ENCODE data around the gene CPVL. TPM values are rescaled to one million over a fixed set of nuclear protein-coding genes. Genes with fewer than 3 reads are reported as not detected.

CPVL gene
- polyA plus RNA-seq, 2 of the 4 experiments (the other 2 are of a cell fraction) = 0.05 TPM; not detected in 1

GRCh38 chr7:29170781-29171180, 24.4 kb upstream of the CPVL start:
- ATAC-seq (no peak), FAIRE-seq (no peak), DNase-seq (ENCODE audit: low read depth in 1 of 2, low spot score in 1 of 2) (no peak)
- 24% methylated on average over 7 of the region's 7 CpGs for WGBS (ENCODE audit: missing lambda C conversion rate)
- H3K9me3 ChIP-seq = peaks cover 4% of the 10 kb centered on the region; the same call in 1 of the 3 replicates
- ChIA-PET CTCF (interaction anchor here (1.1 to 1.7 kb wide), 2 partner anchors 19 to 249 kb away, joined by 3 to 7 read pairs; no protein-coding TSS in a partner anchor), POLR2A (interaction anchor here (0.5 kb wide), 1 partner anchor 1545 kb away, joined by 10 read pairs; no protein-coding TSS in a partner anchor)
- H3K27ac ChIP-seq = no peak overlapping the region
- TF ChIP-seq CBX8 (IDR thresholded peaks at IDR 0.05) = no peak
- TF ChIP-seq SMC3 (IDR thresholded peaks at IDR 0.05) = no peak
- TF ChIP-seq PBX3 (IDR thresholded peaks at IDR 0.05) = no peak
- no peak for TF ChIP-seq RFX5 (IDR thresholded peaks at IDR 0.05)
- no peak for TF ChIP-seq POLR2A (IDR thresholded peaks at IDR 0.05; ENCODE audit: low read length)
- TF ChIP-seq ZSCAN20 (CRISPR knock-in tag; IDR thresholded peaks at IDR 0.05) = no peak
- no peak for TF ChIP-seq RAD21 (conservative IDR thresholded peaks at IDR 0.05 in 1 of 2, IDR thresholded peaks at IDR 0.05 in 1 of 2)
- no peak for TF ChIP-seq MYC (IDR thresholded peaks at IDR 0.05; ENCODE audit: borderline replicate concordance, low read length)
- TF ChIP-seq EP300 (IDR thresholded peaks at IDR 0.05) = no peak
- TF ChIP-seq, protein P1, sequence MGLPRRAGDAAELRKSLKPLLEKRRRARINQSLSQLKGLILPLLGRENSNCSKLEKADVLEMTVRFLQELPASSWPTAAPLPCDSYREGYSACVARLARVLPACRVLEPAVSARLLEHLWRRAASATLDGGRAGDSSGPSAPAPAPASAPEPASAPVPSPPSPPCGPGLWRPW (IDR thresholded peaks at IDR 0.05) = no peak
- no peak overlapping the region for H3K4me3 ChIP-seq
- no peak overlapping the region for H3K4me2 ChIP-seq
- H3K4me1 ChIP-seq = no peaks in the 10 kb centered on the region

- ChIA-PET CTCF (interaction anchor here (1.5 kb wide), 1 partner anchor 61 kb away, joined by 3 read pairs; no protein-coding TSS in a partner anchor), POLR2A (no interaction called here)
- 12% methylated on average over 1 of the region's 1 CpG for WGBS (ENCODE audit: missing lambda C conversion rate)
- no peak overlapping the region for H3K4me2 ChIP-seq
- H3K9me3 ChIP-seq = peaks cover 5% of the 10 kb centered on the region; the same call in 1 of the 3 replicates
- no peak for TF ChIP-seq MAX (IDR thresholded peaks at IDR 0.05)
- TF ChIP-seq EHF (CRISPR knock-in tag; IDR thresholded peaks at IDR 0.05) = no peak
- no peak for TF ChIP-seq KDM5A (IDR thresholded peaks at IDR 0.05)
- TF ChIP-seq PHF8 (IDR thresholded peaks at IDR 0.05; ENCODE audit: borderline replicate concordance, low read depth) = no peak
- TF ChIP-seq MAZ (IDR thresholded peaks at IDR 0.05; ENCODE audit: borderline replicate concordance, low read depth, low read length) = no peak
- no peak for TF ChIP-seq NR3C1 (IDR thresholded peaks at IDR 0.05)
- TF ChIP-seq ZC3H11A (IDR thresholded peaks at IDR 0.05) = no peak
- no peak for TF ChIP-seq KDM1A (IDR thresholded peaks at IDR 0.05; ENCODE audit: low read depth)
- TF ChIP-seq ZSCAN20 (CRISPR knock-in tag; IDR thresholded peaks at IDR 0.05) = no peak
- TF ChIP-seq HOXA7 (CRISPR knock-in tag; IDR thresholded peaks at IDR 0.05) = no peak
- no peak for TF ChIP-seq MYC (IDR thresholded peaks at IDR 0.05; ENCODE audit: borderline replicate concordance, low read length)
- TF ChIP-seq JUN (IDR thresholded peaks at IDR 0.05) = no peak
- TF ChIP-seq JUNB (IDR thresholded peaks at IDR 0.05) = no peak
- TF ChIP-seq RNF2 (IDR thresholded peaks at IDR 0.05; ENCODE audit: borderline replicate concordance, low read depth) = no peak
- TF ChIP-seq CHD4 (IDR thresholded peaks at IDR 0.05; ENCODE audit: borderline replicate concordance) = no peak
- no peak overlapping the region for H3K27ac ChIP-seq
- H3K4me3 ChIP-seq = no peak overlapping the region
- no peak for ATAC-seq
- no peak for DNase-seq (ENCODE audit: low read depth in 1 of 2, low spot score in 1 of 2)
- H3K4me1 ChIP-seq = no peaks in the 10 kb centered on the region
- no peak for FAIRE-seq
These were observed 21.4 kb upstream of the CPVL start for GRCh38 chr7:29167721-29168120.

- FAIRE-seq (peak; percentile 39), DNase-seq (ENCODE audit: low read depth in 1 of 2, low spot score in 1 of 2) (no peak), ATAC-seq (no peak)
- CTCF ChIA-PET = no interaction called here
- no peaks in the 10 kb centered on the region for H3K4me1 ChIP-seq
- 0% methylated on average over 3 of the region's 3 CpGs for WGBS (ENCODE audit: missing lambda C conversion rate)
- no peak overlapping the region for H3K27ac ChIP-seq
- POLR2A ChIA-PET = no interaction called here
- TF ChIP-seq ZNF302 (CRISPR knock-in tag; IDR thresholded peaks at IDR 0.05) = no peak
- TF ChIP-seq RFX5 (IDR thresholded peaks at IDR 0.05) = no peak
- TF ChIP-seq CEBPB (IDR thresholded peaks at IDR 0.05) = no peak
- TF ChIP-seq RNF2 (IDR thresholded peaks at IDR 0.05; ENCODE audit: borderline replicate concordance, low read depth) = no peak
- TF ChIP-seq ZC3H11A (IDR thresholded peaks at IDR 0.05) = no peak
- no peak overlapping the region for H3K4me2 ChIP-seq
- no peak overlapping the region for H3K4me3 ChIP-seq
- H3K9me3 ChIP-seq = peaks cover 5% of the 10 kb centered on the region; the same call in 1 of the 3 replicates
These were observed 17.5 kb upstream of the CPVL start for GRCh38 chr7:29163854-29164253.

Data from A549 (cell line).